Hepatocyte (in vitro differentiated cells): ENCODE measurements around the gene NUAK2. TPM values are rescaled to one million over a fixed set of nuclear protein-coding genes. Genes with fewer than 3 reads are reported as not detected.

Experiments
- DNase-seq: peaks from one replicate; pipeline ENCODE4 v3.0.0-alpha.2; 2016; ENCODE audit warnings: low spot score
- H2AFZ ChIP-seq: fragments of 200-600 bp; sonication (generic); 2 replicates; pipeline ENCODE4 v1.6.0; 2016; ENCODE audit warnings: antibody characterized with exemption, mild to moderate bottlenecking
- H3K27ac ChIP-seq: fragments of 200-600 bp; sonication (generic); 2 replicates; pipeline ENCODE4 v1.5.1; 2016; ENCODE audit warnings: mild to moderate bottlenecking
- H3K27me3 ChIP-seq: fragments of 200-600 bp; sonication (generic); 2 replicates; pipeline ENCODE4 v1.6.1; 2016
- H3K36me3 ChIP-seq: fragments of 200-600 bp; sonication (generic); replicated peaks from 2 replicates; pipeline ENCODE4 v1.5.1; 2016; ENCODE audit warnings: low read depth; ENCODE audit not compliant: insufficient read depth
- H3K4me1 ChIP-seq: fragments of 200-600 bp; sonication (generic); 2 replicates; pipeline ENCODE4 v1.5.1; 2016; ENCODE audit warnings: mild to moderate bottlenecking, moderate library complexity; ENCODE audit not compliant: insufficient read depth
- H3K4me2 ChIP-seq: fragments of 200-600 bp; sonication (generic); 2 replicates; pipeline ENCODE4 v1.6.0; 2016
- H3K4me3 ChIP-seq: fragments of 200-600 bp; sonication (generic); 2 replicates; pipeline ENCODE4 v1.5.1; 2016; ENCODE audit warnings: mild to moderate bottlenecking
- H3K79me2 ChIP-seq: fragments of 200-600 bp; sonication (generic); 2 replicates; pipeline ENCODE4 v1.6.0; 2017; ENCODE audit warnings: mild to moderate bottlenecking
- H3K9me2 ChIP-seq: fragments of 200-600 bp; sonication (generic); replicated peaks from 2 replicates; pipeline ENCODE4 v1.6.0; 2017; ENCODE audit warnings: mild to moderate bottlenecking; ENCODE audit not compliant: insufficient read depth
- H3K9me3 ChIP-seq: fragments of 200-600 bp; sonication (generic); 2 replicates; pipeline ENCODE4 v1.5.1; 2016; ENCODE audit warnings: low read depth, mild to moderate bottlenecking
- H4K20me1 ChIP-seq: fragments of 200-600 bp; sonication (generic); 2 replicates; pipeline ENCODE4 v1.6.0; 2016; ENCODE audit warnings: mild to moderate bottlenecking; ENCODE audit not compliant: insufficient read depth, poor library complexity, severe bottlenecking
- CTCF ChIP-seq: fragments of 200-600 bp; sonication (generic); IDR thresholded peaks from 2 replicates; pipeline ENCODE4 v1.5.1; 2016; ENCODE audit warnings: antibody characterized with exemption, mild to moderate bottlenecking; ENCODE audit not compliant: poor library complexity
- EZH2 ChIP-seq: fragments of 200-600 bp; sonication (generic); IDR thresholded peaks from 2 replicates; pipeline ENCODE4 v1.6.1; 2016; ENCODE audit warnings: antibody characterized with exemption, mild to moderate bottlenecking, borderline replicate concordance
- EZH2phosphoT487 ChIP-seq: fragments of 200-600 bp; sonication (generic); IDR thresholded peaks from one replicate; pipeline ENCODE4 v1.6.1; 2018; ENCODE audit warnings: antibody characterized with exemption, mild to moderate bottlenecking, low read depth, moderate library complexity; ENCODE audit not compliant: unreplicated experiment, severe bottlenecking
- WGBS: methylation state at CpG from one replicate; pipeline ENCODE4 v1.1.6; 2016; ENCODE audit warnings: low lambda C conversion rate; ENCODE audit errors: missing lambda C conversion rate; 5-methylcytosine and 5-hydroxymethylcytosine counted together
- polyA plus RNA-seq: library from polyadenylated mRNA; unstranded; fragments of >200 nt; fragmentation: Nextera tagmentation; extraction: Ambion mirVana; gene quantifications from 2 replicates; pipeline ENCODE4 v1.2.1, GENCODE V29; 2016
- total RNA-seq: library from RNA; depleted of rRNA; stranded (reverse); fragments of >200 nt; gene quantifications from 2 replicates; pipeline ENCODE4 v1.2.3, GENCODE V29; 2014

Gene NUAK2
- total and polyA plus RNA-seq, 2 experiments from 2014 or later, result 13.4 to 20.7 TPM

- Histone ChIP-seq H3K79me2 (no peaks in the 10 kb centered on the region), H3K27me3 (peaks cover 21% of the 10 kb centered on the region), H3K27ac (no peak overlapping the region), H4K20me1 (no peaks in the 10 kb centered on the region), H3K9me2 (no peaks in the 10 kb centered on the region), H2AFZ (no peak overlapping the region), H3K4me2 (no peak overlapping the region), H3K4me3 (no peak overlapping the region), H3K4me1 (no peaks in the 10 kb centered on the region), H3K36me3 (no peaks in the 10 kb centered on the region), H3K9me3 (no peaks in the 10 kb centered on the region)
- no peak for TF ChIP-seq EZH2phosphoT487
- TF ChIP-seq CTCF, result no peak
- TF ChIP-seq EZH2, result no peak
- no peak for DNase-seq
- WGBS, result 87% methylated on average over 4 of the region's 4 CpGs
Observed at GRCh38 chr1:205350124-205350523, 28.6 kb upstream of the NUAK2 start.

- Histone ChIP-seq H3K27ac (no peak overlapping the region), H3K27me3 (peaks cover 34% of the 10 kb centered on the region), H3K4me3 (no peak overlapping the region)
Observed at GRCh38 chr1:205348554-205349487, 27.3 kb upstream of the NUAK2 start.

GRCh38 chr1:205346956-205347574, 25.5 kb upstream of the NUAK2 start:
- Histone ChIP-seq H3K4me2 (no peak overlapping the region), H2AFZ (no peak overlapping the region), H4K20me1 (no peaks in the 10 kb centered on the region), H3K27ac (no peak overlapping the region), H3K36me3 (no peaks in the 10 kb centered on the region), H3K27me3 (peaks cover 52% of the 10 kb centered on the region), H3K4me3 (no peak overlapping the region), H3K9me2 (no peaks in the 10 kb centered on the region), H3K9me3 (no peaks in the 10 kb centered on the region), H3K4me1 (peaks cover 8% of the 10 kb centered on the region), H3K79me2 (no peaks in the 10 kb centered on the region)
- DNase-seq, result no peak
- TF ChIP-seq EZH2phosphoT487 (no peak), CTCF (no peak), EZH2 (no peak)
- WGBS, result 74% methylated on average over 10 of the region's 10 CpGs

More at GRCh38 chr1:205348554-205349487, 27.3 kb upstream of the NUAK2 start:
- WGBS, result 75% methylated on average over 5 of the region's 5 CpGs
- no peak for DNase-seq
- Histone ChIP-seq H3K36me3 (no peaks in the 10 kb centered on the region), H2AFZ (no peak overlapping the region), H4K20me1 (no peaks in the 10 kb centered on the region), H3K9me3 (no peaks in the 10 kb centered on the region), H3K79me2 (no peaks in the 10 kb centered on the region), H3K4me1 (peaks cover 3% of the 10 kb centered on the region), H3K9me2 (no peaks in the 10 kb centered on the region), H3K4me2 (no peak overlapping the region)
- TF ChIP-seq CTCF (no peak), EZH2 (no peak), EZH2phosphoT487 (no peak)
